ES-I3 (cell line): ENCODE data around the gene TMEM154.

ENCODE experiments used
- H3K36me3 ChIP-seq: 2 replicates; pipeline ENCODE4 v1.6.1; 2013; ENCODE audit warnings: mild to moderate bottlenecking, low read length, control low read depth, moderate library complexity; ENCODE audit not compliant: insufficient read depth
- H3K4me1 ChIP-seq: 2 replicates; pipeline ENCODE4 v1.6.1; 2013; ENCODE audit warnings: mild to moderate bottlenecking, control low read depth, low read length; ENCODE audit not compliant: insufficient read depth
- H3K9ac ChIP-seq: 2 replicates; pipeline ENCODE4 v1.6.1; 2013; ENCODE audit warnings: low read depth, mild to moderate bottlenecking, low read length, moderate library complexity
- H3K9me3 ChIP-seq: 2 replicates; pipeline ENCODE4 v1.6.1; 2013; ENCODE audit warnings: mild to moderate bottlenecking, low read length, moderate library complexity; ENCODE audit not compliant: control insufficient read depth, insufficient read depth

The TMEM154 gene

DNA sequence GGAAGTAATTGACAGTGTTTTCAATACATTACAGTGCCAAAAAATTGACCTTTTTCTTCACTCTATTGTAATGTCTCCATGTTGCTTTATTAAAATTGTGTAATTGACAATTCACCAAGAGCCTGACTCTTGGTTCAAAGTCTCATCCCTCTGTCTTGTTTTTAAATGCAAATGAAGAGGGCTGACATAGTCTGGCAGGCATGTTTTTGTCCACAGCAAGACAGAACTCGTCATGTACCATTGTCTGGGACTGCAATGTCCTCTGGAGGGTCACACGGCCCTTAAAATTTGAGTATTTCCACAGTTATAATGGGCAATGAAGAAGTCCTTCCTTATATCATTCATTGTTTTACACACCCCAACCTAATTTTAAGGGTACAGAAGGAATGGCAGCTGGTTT lies 105.9 kb downstream of the TMEM154 start:
- H3K4me1 ChIP-seq = peaks cover 7% of the 10 kb centered on the region; the same call in 1 of the 2 replicates
- no peaks in the 10 kb centered on the region for H3K36me3 ChIP-seq
- no peak overlapping the region for H3K9ac ChIP-seq

DNA sequence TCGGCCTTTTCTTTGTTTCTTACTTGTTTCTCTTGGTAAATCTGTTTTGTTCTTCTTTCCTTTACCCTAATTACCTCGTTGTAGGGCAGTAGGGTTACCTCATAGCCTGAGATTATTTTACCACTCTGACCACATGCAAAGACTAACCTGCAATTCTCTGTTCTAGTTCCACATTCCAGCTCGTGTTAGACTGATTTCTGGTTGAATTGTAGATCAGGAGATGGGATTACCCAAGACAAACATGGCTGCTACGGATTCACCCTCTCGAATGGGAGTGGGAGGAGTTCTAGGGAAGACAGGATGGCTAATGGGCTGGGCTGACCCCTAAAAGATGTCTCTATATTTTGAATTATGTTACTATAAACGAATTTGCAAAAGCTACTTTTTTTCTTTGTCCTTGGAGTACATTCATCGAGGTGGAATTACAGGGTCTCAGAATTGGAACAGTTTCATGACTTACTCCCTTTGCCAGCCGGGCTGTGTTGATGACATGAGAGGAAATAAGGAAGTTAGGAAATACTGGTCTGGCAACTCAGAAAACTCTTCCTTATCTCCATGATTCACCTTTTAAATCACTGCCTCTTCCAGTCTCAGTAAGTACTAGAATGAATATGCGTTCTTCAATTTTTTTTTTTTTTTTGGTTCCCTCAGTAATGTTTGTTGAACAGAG lies 107.2 kb downstream of the TMEM154 start:
- Histone ChIP-seq H3K9me3 (no peaks in the 10 kb centered on the region; the same call in 1 of the 2 replicates), H3K9ac (no peak overlapping the region), H3K36me3 (no peaks in the 10 kb centered on the region), H3K4me1 (no peaks in the 10 kb centered on the region)

More for the DNA sequence above, 105.9 kb downstream of the TMEM154 start:
- no peaks in the 10 kb centered on the region; the same call in 1 of the 2 replicates for H3K9me3 ChIP-seq

GRCh38 chr4:152571770-152572169 lies 108.0 kb downstream of the TMEM154 start:
- Histone ChIP-seq H3K9ac (no peak overlapping the region), H3K36me3 (no peaks in the 10 kb centered on the region)

GRCh38 chr4:152571296-152571695 lies 108.5 kb downstream of the TMEM154 start:
- no peaks in the 10 kb centered on the region for H3K36me3 ChIP-seq
- H3K9me3 ChIP-seq = no peaks in the 10 kb centered on the region; the same call in 1 of the 2 replicates
- no peak overlapping the region for H3K9ac ChIP-seq
- no peaks in the 10 kb centered on the region for H3K4me1 ChIP-seq

More at GRCh38 chr4:152571770-152572169, 108.0 kb downstream of the TMEM154 start:
- H3K9me3 ChIP-seq = no peaks in the 10 kb centered on the region; the same call in 1 of the 2 replicates
- no peaks in the 10 kb centered on the region for H3K4me1 ChIP-seq
